Mammary epithelial cell (primary cell): ENCODE measurements around the gene STAB1.

Experiments used
- EZH2 ChIP-seq: IDR thresholded peaks from 2 replicates; pipeline ENCODE4 v1.6.1; 2012; ENCODE audit warnings: low read length, inconsistent platforms, borderline replicate concordance
- TF ChIP-seq, protein P1 (sequence below), 2 donors: IDR thresholded peaks in 1 of 2; conservative IDR thresholded peaks in 1 of 2; 2 replicates each; pipeline ENCODE4 v1.5.1; 2011 to 2012; ENCODE audit warnings: inconsistent platforms in 2 of 2, low read length in 2 of 2, mild to moderate bottlenecking in 2 of 2, control low read depth in 1 of 2, low read depth in 1 of 2; ENCODE audit not compliant: insufficient read depth in 1 of 2; ENCODE audit errors: extremely low read depth in 1 of 2

DNA sequence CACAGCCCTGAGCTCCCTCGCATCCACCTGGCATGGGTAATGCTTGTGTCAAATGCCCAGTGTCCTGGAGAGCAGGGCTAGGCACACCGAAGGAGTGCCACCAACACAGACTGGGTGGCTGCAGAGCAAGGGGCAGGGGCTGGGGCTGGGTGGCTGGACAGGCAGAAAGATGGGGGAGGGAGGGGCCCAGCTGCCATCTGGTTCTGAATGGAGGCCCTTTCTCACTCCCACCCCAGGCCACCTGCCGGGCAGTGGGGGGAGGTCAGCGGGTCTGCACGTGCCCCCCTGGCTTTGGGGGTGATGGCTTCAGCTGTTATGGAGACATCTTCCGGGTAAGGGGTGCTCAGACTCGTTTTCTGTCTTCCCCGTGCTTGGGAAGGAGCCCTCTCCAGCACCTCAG is 17.0 kb downstream of the STAB1 start:
- TF ChIP-seq, protein P1, sequence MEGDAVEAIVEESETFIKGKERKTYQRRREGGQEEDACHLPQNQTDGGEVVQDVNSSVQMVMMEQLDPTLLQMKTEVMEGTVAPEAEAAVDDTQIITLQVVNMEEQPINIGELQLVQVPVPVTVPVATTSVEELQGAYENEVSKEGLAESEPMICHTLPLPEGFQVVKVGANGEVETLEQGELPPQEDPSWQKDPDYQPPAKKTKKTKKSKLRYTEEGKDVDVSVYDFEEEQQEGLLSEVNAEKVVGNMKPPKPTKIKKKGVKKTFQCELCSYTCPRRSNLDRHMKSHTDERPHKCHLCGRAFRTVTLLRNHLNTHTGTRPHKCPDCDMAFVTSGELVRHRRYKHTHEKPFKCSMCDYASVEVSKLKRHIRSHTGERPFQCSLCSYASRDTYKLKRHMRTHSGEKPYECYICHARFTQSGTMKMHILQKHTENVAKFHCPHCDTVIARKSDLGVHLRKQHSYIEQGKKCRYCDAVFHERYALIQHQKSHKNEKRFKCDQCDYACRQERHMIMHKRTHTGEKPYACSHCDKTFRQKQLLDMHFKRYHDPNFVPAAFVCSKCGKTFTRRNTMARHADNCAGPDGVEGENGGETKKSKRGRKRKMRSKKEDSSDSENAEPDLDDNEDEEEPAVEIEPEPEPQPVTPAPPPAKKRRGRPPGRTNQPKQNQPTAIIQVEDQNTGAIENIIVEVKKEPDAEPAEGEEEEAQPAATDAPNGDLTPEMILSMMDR (conservative IDR thresholded peaks at IDR 0.05 in 1 of 2, IDR thresholded peaks at IDR 0.05 in 1 of 2; ENCODE audit: extremely low read depth in 1 of 2, insufficient read depth in 1 of 2, low read depth in 1 of 2, low read length in 2 of 2) = no peak
- no peak for TF ChIP-seq EZH2
